ENCODE data around the gene INTS14. TPM values are rescaled to one million over a fixed set of nuclear protein-coding genes. Genes with fewer than 3 reads are reported as not detected.

INTS14 gene
- total RNA-seq, 1 experiment from 2014 or later = 28.3 TPM

- TF ChIP-seq AR (CRISPR knock-in tag; IDR thresholded peaks at IDR 0.05) (no peak), E2F1 (CRISPR knock-in tag; IDR thresholded peaks at IDR 0.05) (no peak), ZNF416 (CRISPR knock-in tag; IDR thresholded peaks at IDR 0.05) (no peak)
Measured at GRCh38 chr15:65659502-65660052, 48.6 kb upstream of the INTS14 start (continued).

- Mint-ChIP-seq H3K36me3 (no peaks in the 10 kb centered on the region), H3K27ac (no peak overlapping the region), H3K4me1 (peaks cover 6% of the 10 kb centered on the region; the same call in 1 of the 2 replicates), H3K9me3 (no peaks in the 10 kb centered on the region), H3K27me3 (ENCODE audit: low read depth) (no peaks in the 10 kb centered on the region), H3K4me3 (no peak overlapping the region)
- no peak for DNase-seq (ENCODE audit: low spot score)
- TF ChIP-seq ARID4B (CRISPR knock-in tag; IDR thresholded peaks at IDR 0.05; ENCODE audit: borderline replicate concordance) = no peak
- no peak for TF ChIP-seq CREB1 (CRISPR knock-in tag; IDR thresholded peaks at IDR 0.05)
- no peak for TF ChIP-seq NR2C2 (CRISPR knock-in tag; IDR thresholded peaks at IDR 0.05)
- no peak for TF ChIP-seq FOXP4 (CRISPR knock-in tag; IDR thresholded peaks at IDR 0.05)
- no peak for TF ChIP-seq ESRRA (CRISPR knock-in tag; IDR thresholded peaks at IDR 0.05; ENCODE audit: borderline replicate concordance)
- TF ChIP-seq ZMAT4 (CRISPR knock-in tag; IDR thresholded peaks at IDR 0.05) = no peak
- TF ChIP-seq MAX (CRISPR knock-in tag; IDR thresholded peaks at IDR 0.05) = no peak
- no peak for TF ChIP-seq FOXK1 (CRISPR knock-in tag; IDR thresholded peaks at IDR 0.05)
- POLR2A ChIA-PET = no interaction called here
- CTCF ChIA-PET = no interaction called here
- no peak for ATAC-seq
Measured at GRCh38 chr15:65655457-65655856, 44.5 kb upstream of the INTS14 start.

GRCh38 chr15:65655026-65655425 lies 44.1 kb upstream of the INTS14 start:
- no peak overlapping the region for H3K27ac Mint-ChIP-seq
- CTCF ChIA-PET = no interaction called here
- no peaks in the 10 kb centered on the region for H3K9me3 Mint-ChIP-seq
- H3K4me3 Mint-ChIP-seq = no peak overlapping the region
- H3K4me1 Mint-ChIP-seq = peaks cover 6% of the 10 kb centered on the region; the same call in 1 of the 2 replicates
- POLR2A ChIA-PET = no interaction called here
- no peaks in the 10 kb centered on the region for H3K36me3 Mint-ChIP-seq
- H3K27me3 Mint-ChIP-seq (ENCODE audit: low read depth) = no peaks in the 10 kb centered on the region; the same call in 1 of the 2 replicates
- ATAC-seq (no peak), DNase-seq (ENCODE audit: low spot score) (no peak)
- no peak for TF ChIP-seq ATF1 (CRISPR knock-in tag; IDR thresholded peaks at IDR 0.05)
- no peak for TF ChIP-seq ZNF512 (CRISPR knock-in tag; IDR thresholded peaks at IDR 0.05; ENCODE audit: borderline replicate concordance)
- no peak for TF ChIP-seq SOX15 (CRISPR knock-in tag; IDR thresholded peaks at IDR 0.05)
- TF ChIP-seq JUN (CRISPR knock-in tag; IDR thresholded peaks at IDR 0.05) = no peak
- TF ChIP-seq ETV6 (CRISPR knock-in tag; IDR thresholded peaks at IDR 0.05) = no peak
- TF ChIP-seq SP1 (CRISPR knock-in tag; conservative IDR thresholded peaks at IDR 0.05) = no peak
- no peak for TF ChIP-seq ZNF219 (CRISPR knock-in tag; IDR thresholded peaks at IDR 0.05; ENCODE audit: borderline replicate concordance)
- TF ChIP-seq ATF3 (CRISPR knock-in tag; conservative IDR thresholded peaks at IDR 0.05) = no peak
